GM12864 (cell line): ENCODE measurements around the gene S100B.
"Not testable (repeated sequence)": the region's sequence is repeated elsewhere in the genome, so short reads cannot be mapped to it uniquely, and the experiment has no call there.

ENCODE experiments used
- DNase-seq: peaks from one replicate; pipeline ENCODE4 v3.0.0-alpha.2; 2011; ENCODE audit warnings: low read depth
- H3K4me3 ChIP-seq: 2 replicates; pipeline ENCODE4 v1.5.1; 2011; ENCODE audit warnings: mild to moderate bottlenecking, low read depth, low read length, control low read depth
- CTCF ChIP-seq: IDR thresholded peaks from 2 replicates; pipeline ENCODE4 v1.5.1; 2011; ENCODE audit warnings: low read depth, mild to moderate bottlenecking, moderate library complexity, low read length, control low read depth, inconsistent platforms; ENCODE audit errors: missing control alignments

The S100B gene

DNA sequence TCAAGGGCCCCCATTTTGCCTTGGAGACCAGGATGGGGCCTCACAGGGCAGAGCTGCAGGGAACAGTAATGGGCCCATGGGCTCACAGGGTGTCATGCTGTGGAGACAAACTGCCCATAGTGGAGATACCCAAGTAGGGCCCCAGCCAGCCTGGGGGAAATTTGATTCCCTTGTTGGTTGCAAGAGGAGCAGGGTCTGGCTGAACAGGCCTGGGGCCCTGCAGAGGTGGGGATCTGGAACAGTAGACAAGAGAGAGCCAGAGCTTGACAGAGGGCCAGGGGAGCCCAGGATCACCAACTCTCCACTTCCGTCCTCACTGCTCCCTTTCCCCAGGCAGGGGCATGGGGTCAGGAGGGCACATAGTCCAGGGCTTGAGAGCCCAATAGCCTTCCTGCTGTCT is 8.7 kb downstream of the S100B start:
- no peak for TF ChIP-seq CTCF
- DNase-seq, result no peak
- no peak overlapping the region for H3K4me3 ChIP-seq

- no peak for DNase-seq
- no peak overlapping the region for H3K4me3 ChIP-seq
- TF ChIP-seq CTCF, result no peak
Observed at GRCh38 chr21:46594276-46594675, 10.6 kb downstream of the S100B start.

GRCh38 chr21:46585191-46585953 is 19.5 kb downstream of the S100B start:
- H3K4me3 ChIP-seq, result no peak overlapping the region
- no peak for DNase-seq
- no peak for TF ChIP-seq CTCF

- no peak for TF ChIP-seq CTCF
- no peak overlapping the region for H3K4me3 ChIP-seq
- no peak for DNase-seq
Observed at GRCh38 chr21:46581780-46582307, 23.0 kb downstream of the S100B start.

DNA sequence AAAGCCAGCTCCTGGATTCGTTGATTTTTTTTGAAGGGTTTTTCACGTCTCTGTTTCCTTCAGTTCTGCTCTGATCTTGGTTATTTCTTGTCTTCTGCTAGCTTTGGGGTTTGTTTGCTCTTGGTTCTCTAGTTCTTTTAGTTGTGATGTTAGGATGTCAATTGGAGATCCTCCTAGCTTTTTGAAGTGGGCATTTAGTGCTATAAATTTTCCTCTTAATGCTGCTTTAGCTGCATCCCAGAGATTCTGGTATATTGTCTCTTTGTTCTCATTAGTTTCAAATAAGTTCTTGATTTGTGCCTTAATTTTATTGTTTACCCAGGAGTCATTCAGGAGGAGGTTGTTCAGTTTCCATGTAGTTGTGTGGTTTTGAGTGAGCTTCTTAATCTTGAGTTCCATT is 25.5 kb downstream of the S100B start:
- DNase-seq, H3K4me3 ChIP-seq: not testable (repeated sequence)

DNA sequence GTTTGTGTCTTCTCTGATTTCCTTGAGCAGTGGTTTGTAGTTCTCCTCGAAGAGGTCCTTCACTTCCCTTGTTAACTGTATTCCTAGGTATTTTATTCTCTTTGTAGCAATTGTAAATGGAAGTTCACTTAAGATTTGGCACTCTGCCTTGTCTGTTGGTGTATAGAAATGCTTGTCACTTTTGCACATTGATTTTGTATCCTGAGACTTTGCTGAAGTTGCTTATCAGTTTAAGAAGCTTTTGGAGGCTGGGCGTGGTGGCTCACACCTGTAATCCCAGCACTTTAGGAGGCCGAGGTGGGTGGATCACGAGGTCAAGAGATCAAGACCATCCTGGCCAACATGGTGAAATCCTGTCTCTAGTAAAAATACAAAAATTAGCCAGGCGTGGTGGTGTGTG is 27.1 kb downstream of the S100B start:
- not testable (repeated sequence) for DNase-seq, H3K4me3 ChIP-seq

- DNase-seq, result no peak
- no peak overlapping the region for H3K4me3 ChIP-seq
- TF ChIP-seq CTCF, result no peak
Observed at GRCh38 chr21:46572850-46573249, 32.0 kb downstream of the S100B start.

- no peak for TF ChIP-seq CTCF
- DNase-seq, result no peak
- H3K4me3 ChIP-seq, result no peak overlapping the region
Observed at GRCh38 chr21:46570631-46571030, 34.3 kb downstream of the S100B start.
